ENCODE data around the gene MAN1C1. TPM values are rescaled to one million over a fixed set of nuclear protein-coding genes. Genes with fewer than 3 reads are reported as not detected.

The MAN1C1 gene
- total and polyA plus RNA-seq, 2 donors (not counting 1 experiment from before 2014, with no cell fraction given): 0.31 to 0.89 TPM

GRCh38 chr1:25607123-25607522, 9.5 kb upstream of the MAN1C1 start:
- ATAC-seq (ENCODE audit: low read depth) (no peak), DNase-seq (no peak)
- Histone ChIP-seq H3K4me1 (ENCODE audit: control insufficient read depth in 2 of 2, insufficient read depth in 2 of 2, low read length in 2 of 2) (peaks cover 0 to 5% of the 10 kb centered on the region in 2 donors), H2AFZ (ENCODE audit: insufficient read depth, low read depth, low read length, poor library complexity, severe bottlenecking) (no peak overlapping the region), H3K9me3 (ENCODE audit: control extremely low read depth in 1 of 3, control insufficient read depth in 2 of 3, insufficient read depth in 1 of 3, low read length in 2 of 3) (peaks cover 0 to 5% (median 0%) of the 10 kb centered on the region in 3 donors), H3K27ac (ENCODE audit: low read length in 2 of 2) (no peak overlapping the region), H3K79me2 (ENCODE audit: control insufficient read depth, insufficient read depth, low read length) (no peaks in the 10 kb centered on the region), H3K9ac (ENCODE audit: low read length) (no peak overlapping the region), H3K36me3 (replicated peaks in 1 of 2; ENCODE audit: control extremely low read depth in 1 of 2, control insufficient read depth in 1 of 2, extremely low read depth in 1 of 2, insufficient read depth in 2 of 2, low read length in 1 of 2) (no peaks in the 10 kb centered on the region), H4K20me1 (ENCODE audit: control insufficient read depth, insufficient read depth, low read length, poor library complexity, severe bottlenecking) (no peaks in the 10 kb centered on the region), H3K4me3 (ENCODE audit: control extremely low read depth in 1 of 5, extremely low read depth in 1 of 5, insufficient read depth in 1 of 5, low read depth in 2 of 5, low read length in 4 of 5) (no peak overlapping the region), H3K4me2 (replicated peaks; ENCODE audit: low read depth, low read length, poor library complexity, severe bottlenecking) (no peak overlapping the region), H3K27me3 (replicated peaks in 1 of 4; ENCODE audit: control extremely low read depth in 1 of 4, control insufficient read depth in 3 of 4, insufficient read depth in 4 of 4, low read length in 3 of 4) (peaks cover 0 to 23% (median 9%) of the 10 kb centered on the region in 4 experiments)
- intact Hi-C loops (cut with micrococcal nuclease): no loop called here
- Mint-ChIP-seq H3K27me3 (peaks cover 32% of the 10 kb centered on the region), H3K27ac (no peak overlapping the region), H3K9me3 (ENCODE audit: insufficient read depth) (no peaks in the 10 kb centered on the region), H3K4me3 (no peak overlapping the region), H3K4me1 (peaks cover 8% of the 10 kb centered on the region)
- no peak for TF ChIP-seq EZH2 (IDR thresholded peaks at IDR 0.05; ENCODE audit: borderline replicate concordance, insufficient read depth, low read depth, low read length, poor library complexity, severe bottlenecking)
- TF ChIP-seq, protein P1, sequence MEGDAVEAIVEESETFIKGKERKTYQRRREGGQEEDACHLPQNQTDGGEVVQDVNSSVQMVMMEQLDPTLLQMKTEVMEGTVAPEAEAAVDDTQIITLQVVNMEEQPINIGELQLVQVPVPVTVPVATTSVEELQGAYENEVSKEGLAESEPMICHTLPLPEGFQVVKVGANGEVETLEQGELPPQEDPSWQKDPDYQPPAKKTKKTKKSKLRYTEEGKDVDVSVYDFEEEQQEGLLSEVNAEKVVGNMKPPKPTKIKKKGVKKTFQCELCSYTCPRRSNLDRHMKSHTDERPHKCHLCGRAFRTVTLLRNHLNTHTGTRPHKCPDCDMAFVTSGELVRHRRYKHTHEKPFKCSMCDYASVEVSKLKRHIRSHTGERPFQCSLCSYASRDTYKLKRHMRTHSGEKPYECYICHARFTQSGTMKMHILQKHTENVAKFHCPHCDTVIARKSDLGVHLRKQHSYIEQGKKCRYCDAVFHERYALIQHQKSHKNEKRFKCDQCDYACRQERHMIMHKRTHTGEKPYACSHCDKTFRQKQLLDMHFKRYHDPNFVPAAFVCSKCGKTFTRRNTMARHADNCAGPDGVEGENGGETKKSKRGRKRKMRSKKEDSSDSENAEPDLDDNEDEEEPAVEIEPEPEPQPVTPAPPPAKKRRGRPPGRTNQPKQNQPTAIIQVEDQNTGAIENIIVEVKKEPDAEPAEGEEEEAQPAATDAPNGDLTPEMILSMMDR (IDR thresholded peaks at IDR 0.05): no peak
- 100% methylated on average over 1 of the region's 5 CpGs for WGBS (ENCODE audit: insufficient coverage)
- ChIA-PET CTCF (interaction anchor here (0.7 to 3.1 kb wide), 3 partner anchors 12 to 871 kb away, joined by 4 to 34 read pairs (median 8); no protein-coding TSS in a partner anchor), POLR2A (no interaction called here)

GRCh38 chr1:25608488-25609178, 8.0 kb upstream of the MAN1C1 start:
- peak overlapping the region; percentile 2 for H3K4me3 Mint-ChIP-seq
- no peak overlapping the region for H2AFZ ChIP-seq (ENCODE audit: insufficient read depth, low read depth, low read length, poor library complexity, severe bottlenecking)
- ATAC-seq (ENCODE audit: low read depth): peak; percentile 100

More at GRCh38 chr1:25608488-25609178, 8.0 kb upstream of the MAN1C1 start:
- Histone ChIP-seq H3K4me2 (replicated peaks; ENCODE audit: low read depth, low read length, poor library complexity, severe bottlenecking) (peak overlapping the region; percentile 65), H3K27me3 (replicated peaks in 1 of 4; ENCODE audit: control extremely low read depth in 1 of 4, control insufficient read depth in 3 of 4, insufficient read depth in 4 of 4, low read length in 3 of 4) (peaks cover 0 to 19% (median 11%) of the 10 kb centered on the region in 4 experiments), H3K79me2 (ENCODE audit: control insufficient read depth, insufficient read depth, low read length) (no peaks in the 10 kb centered on the region), H3K36me3 (replicated peaks in 1 of 2; ENCODE audit: control extremely low read depth in 1 of 2, control insufficient read depth in 1 of 2, extremely low read depth in 1 of 2, insufficient read depth in 2 of 2, low read length in 1 of 2) (no peaks in the 10 kb centered on the region), H3K9me3 (ENCODE audit: control extremely low read depth in 1 of 3, control insufficient read depth in 2 of 3, insufficient read depth in 1 of 3, low read length in 2 of 3) (peaks cover 0 to 5% (median 0%) of the 10 kb centered on the region in 3 donors), H3K4me3 (ENCODE audit: control extremely low read depth in 1 of 5, extremely low read depth in 1 of 5, insufficient read depth in 1 of 5, low read depth in 2 of 5, low read length in 4 of 5) (peak overlapping the region in 1 of 5 experiments; percentile 39), H4K20me1 (ENCODE audit: control insufficient read depth, insufficient read depth, low read length, poor library complexity, severe bottlenecking) (no peaks in the 10 kb centered on the region), H3K4me1 (ENCODE audit: control insufficient read depth in 2 of 2, insufficient read depth in 2 of 2, low read length in 2 of 2) (peaks cover 0 to 5% of the 10 kb centered on the region in 2 donors), H3K9ac (ENCODE audit: low read length) (no peak overlapping the region), H3K27ac (ENCODE audit: low read length in 2 of 2) (no peak overlapping the region)
- peaks cover 8% of the 10 kb centered on the region for H3K4me1 Mint-ChIP-seq
- H3K9me3 Mint-ChIP-seq (ENCODE audit: insufficient read depth): no peaks in the 10 kb centered on the region
- intact Hi-C loops (cut with micrococcal nuclease): loop anchor here (1.0 kb wide), 1 partner anchor 8 kb away; the partner anchor contains the start of gene MAN1C1
- POLR2A ChIA-PET: interaction anchor here (0.6 to 0.7 kb wide), 2 partner anchors 348 to 698 kb away, joined by 4 to 5 read pairs; no protein-coding TSS in a partner anchor
- CTCF ChIA-PET: interaction anchor here (0.7 to 3.1 kb wide), 12 partner anchors 10 to 202 kb away, joined by 3 to 34 read pairs (median 4); partner anchors contain the start of gene SELENON
- peak; percentile 86 for DNase-seq
- 17% methylated on average over 9 of the region's 15 CpGs for WGBS (ENCODE audit: insufficient coverage)
- peaks cover 37% of the 10 kb centered on the region for H3K27me3 Mint-ChIP-seq
- TF ChIP-seq EZH2 (IDR thresholded peaks at IDR 0.05; ENCODE audit: borderline replicate concordance, insufficient read depth, low read depth, low read length, poor library complexity, severe bottlenecking): no peak
- TF ChIP-seq, protein P1 (IDR thresholded peaks at IDR 0.05): no peak
- no peak overlapping the region for H3K27ac Mint-ChIP-seq
